ENCODE measurements around the gene RILPL1. TPM values are rescaled to one million over a fixed set of nuclear protein-coding genes. Genes with fewer than 3 reads are reported as not detected.

The RILPL1 gene
- total RNA-seq, 1 experiment from 2014 or later: 11.5 TPM

GRCh38 chr12:123530668-123531067 lies 2.9 kb downstream of the RILPL1 start:
- H3K4me1 ChIP-seq (replicated peaks; ENCODE audit: insufficient read depth): peaks cover 11% of the 10 kb centered on the region; the same call in 1 of the 2 replicates
- DNase-seq: no peak
- POLR2A ChIA-PET (ENCODE audit: unreplicated experiment): no interaction called here
- H2AFZ ChIP-seq: no peak overlapping the region
- 0 out of 2 replicates have a peak, but pooled peaks cover 4% of the 10 kb centered on the region for H3F3A ChIP-seq (ENCODE audit: insufficient read depth, low read depth)
- no TSS peak for BruUV-seq (replicated peaks)
- H3K36me3 ChIP-seq (ENCODE audit: low read depth): no peaks in the 10 kb centered on the region
- H3K79me2 ChIP-seq (ENCODE audit: low read depth): peaks cover 12% of the 10 kb centered on the region
- H3K9me3 ChIP-seq (ENCODE audit: insufficient read depth, low read depth): no peaks in the 10 kb centered on the region
- no peaks in the 10 kb centered on the region for H3K9me2 ChIP-seq (ENCODE audit: insufficient read depth)
- H3K4me2 ChIP-seq: no peak overlapping the region
- TF ChIP-seq EZH2 (IDR thresholded peaks at IDR 0.05; ENCODE audit: low read depth) (no peak), CTCF (conservative IDR thresholded peaks at IDR 0.05) (no peak)
- H3K4me3 ChIP-seq: no peak overlapping the region
- no peak overlapping the region for H3K27ac ChIP-seq
- no peaks in the 10 kb centered on the region for H3K27me3 ChIP-seq (ENCODE audit: insufficient read depth, low read depth)
- H4K20me1 ChIP-seq (ENCODE audit: insufficient read depth): no peaks in the 10 kb centered on the region
- intact Hi-C loops (cut with micrococcal nuclease; ENCODE audit: unreplicated experiment): loop anchor here (5.0 to 10.0 kb wide), 3 partner anchors 52 to 146 kb away; partner anchors contain the start of genes KMT5A and TMED2
- CTCF ChIA-PET: no interaction called here

DNA sequence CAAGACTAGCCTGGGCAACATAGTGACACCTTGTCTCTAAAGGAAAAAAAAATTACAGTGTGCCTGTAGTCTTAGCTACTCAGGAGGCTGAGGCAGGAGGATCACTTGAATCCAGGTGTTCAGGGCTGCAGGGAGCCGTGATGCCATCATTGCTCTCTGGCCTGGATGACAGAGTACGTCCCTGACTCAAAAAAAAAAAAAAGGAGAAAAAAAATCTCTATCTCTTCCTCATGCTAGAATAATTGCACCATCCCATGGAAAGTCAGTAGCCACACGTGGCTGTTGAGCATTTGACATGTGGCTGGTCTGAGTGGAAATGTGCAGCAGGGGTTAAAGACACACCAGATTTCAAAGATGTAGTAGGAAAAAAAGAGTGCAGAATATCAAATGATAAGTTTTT lies 3.8 kb downstream of the RILPL1 start:
- BruUV-seq (replicated peaks): no TSS peak
- intact Hi-C loops (cut with micrococcal nuclease; ENCODE audit: unreplicated experiment): loop anchor here (5.0 to 10.0 kb wide), 3 partner anchors 53 to 145 kb away; partner anchors contain the start of genes KMT5A and TMED2
- POLR2A ChIA-PET (ENCODE audit: unreplicated experiment): interaction anchor here (0.6 kb wide), 1 partner anchor 146 kb away, joined by 5 read pairs; the partner anchor contains the start of gene KMT5A
- CTCF ChIA-PET: no interaction called here
- Histone ChIP-seq H3K27ac (no peak overlapping the region), H3K9me3 (ENCODE audit: insufficient read depth, low read depth) (no peaks in the 10 kb centered on the region), H3F3A (ENCODE audit: insufficient read depth, low read depth) (0 out of 2 replicates have a peak, but pooled peaks cover 4% of the 10 kb centered on the region), H3K36me3 (ENCODE audit: low read depth) (no peaks in the 10 kb centered on the region), H3K4me1 (replicated peaks; ENCODE audit: insufficient read depth) (peaks cover 11% of the 10 kb centered on the region; the same call in 1 of the 2 replicates), H3K27me3 (ENCODE audit: insufficient read depth, low read depth) (no peaks in the 10 kb centered on the region), H3K79me2 (ENCODE audit: low read depth) (peaks cover 12% of the 10 kb centered on the region), H3K4me2 (no peak overlapping the region), H2AFZ (no peak overlapping the region), H3K4me3 (no peak overlapping the region), H4K20me1 (ENCODE audit: insufficient read depth) (no peaks in the 10 kb centered on the region), H3K9me2 (ENCODE audit: insufficient read depth) (no peaks in the 10 kb centered on the region)
- no peak for DNase-seq
- TF ChIP-seq CTCF (conservative IDR thresholded peaks at IDR 0.05): no peak
- TF ChIP-seq EZH2 (IDR thresholded peaks at IDR 0.05; ENCODE audit: low read depth): no peak

- Histone ChIP-seq H3F3A (ENCODE audit: insufficient read depth, low read depth) (no peaks in the 10 kb centered on the region), H3K27ac (no peak overlapping the region), H3K4me2 (no peak overlapping the region), H4K20me1 (ENCODE audit: insufficient read depth) (no peaks in the 10 kb centered on the region), H3K36me3 (ENCODE audit: low read depth) (no peaks in the 10 kb centered on the region), H3K27me3 (ENCODE audit: insufficient read depth, low read depth) (no peaks in the 10 kb centered on the region), H3K4me1 (replicated peaks; ENCODE audit: insufficient read depth) (peaks cover 11% of the 10 kb centered on the region; the same call in 1 of the 2 replicates), H3K79me2 (ENCODE audit: low read depth) (peaks cover 12% of the 10 kb centered on the region), H3K9me2 (ENCODE audit: insufficient read depth) (no peaks in the 10 kb centered on the region), H2AFZ (no peak overlapping the region), H3K9me3 (ENCODE audit: insufficient read depth, low read depth) (no peaks in the 10 kb centered on the region), H3K4me3 (no peak overlapping the region)
- no peak for DNase-seq
- no peak for TF ChIP-seq CTCF (conservative IDR thresholded peaks at IDR 0.05)
- TF ChIP-seq EZH2 (IDR thresholded peaks at IDR 0.05; ENCODE audit: low read depth): no peak
- CTCF ChIA-PET: no interaction called here
- POLR2A ChIA-PET (ENCODE audit: unreplicated experiment): no interaction called here
- no TSS peak for BruUV-seq (replicated peaks)
- intact Hi-C loops (cut with micrococcal nuclease; ENCODE audit: unreplicated experiment): no loop called here
Observed at GRCh38 chr12:123528858-123529257, 4.7 kb downstream of the RILPL1 start.

Data from PC-9 (cell line).